Measurements from ENCODE around the gene OR2AK2. TPM values are rescaled to one million over a fixed set of nuclear protein-coding genes. Genes with fewer than 3 reads are reported as not detected.
A peak's percentile ranks its signal among the peaks of the same experiment; 100 is the strongest.
"Not testable (repeated sequence)": the region's sequence is repeated elsewhere in the genome, so short reads cannot be mapped to it uniquely, and the experiment has no call there.

OR2AK2 gene, protein sequence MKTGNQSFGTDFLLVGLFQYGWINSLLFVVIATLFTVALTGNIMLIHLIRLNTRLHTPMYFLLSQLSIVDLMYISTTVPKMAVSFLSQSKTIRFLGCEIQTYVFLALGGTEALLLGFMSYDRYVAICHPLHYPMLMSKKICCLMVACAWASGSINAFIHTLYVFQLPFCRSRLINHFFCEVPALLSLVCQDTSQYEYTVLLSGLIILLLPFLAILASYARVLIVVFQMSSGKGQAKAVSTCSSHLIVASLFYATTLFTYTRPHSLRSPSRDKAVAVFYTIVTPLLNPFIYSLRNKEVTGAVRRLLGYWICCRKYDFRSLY
- not detected in 2 replicates for total RNA-seq (2014; rRNA removed; shearing (Covaris generic); ENCODE audit: low replicate concordance)

DNA sequence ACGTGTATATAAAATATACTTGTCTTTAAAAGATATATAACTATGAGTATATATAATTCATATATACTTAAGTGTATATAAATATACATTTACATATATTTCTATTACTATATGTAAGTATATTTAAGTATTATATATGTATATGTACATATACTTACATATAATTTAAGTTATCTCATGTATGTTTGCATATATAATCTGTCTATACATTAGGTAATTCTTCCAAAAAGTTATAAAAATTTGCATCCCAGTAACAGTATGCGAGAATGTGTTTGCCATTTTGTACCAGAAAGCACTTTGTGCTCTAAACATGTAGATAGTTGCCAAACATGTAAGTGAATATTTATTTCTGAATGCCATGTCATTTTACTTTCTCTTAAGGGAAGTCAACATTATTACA lies at the start of gene OR2AK2:
Gene OR2AK2, plus strand, starts transcription at position 301 of the 400 bp plus-strand sequence. CDS start 144 bp downstream, outside the sequence.
- no peaks in the 10 kb centered on the region for H3K36me3 ChIP-seq
- DNase-seq: no peak
- H3K27me3 ChIP-seq: no peaks in the 10 kb centered on the region
- H3K9me3 ChIP-seq: no peaks in the 10 kb centered on the region
- no peak within 1 kb of the TSS for H3K4me3 ChIP-seq

DNA sequence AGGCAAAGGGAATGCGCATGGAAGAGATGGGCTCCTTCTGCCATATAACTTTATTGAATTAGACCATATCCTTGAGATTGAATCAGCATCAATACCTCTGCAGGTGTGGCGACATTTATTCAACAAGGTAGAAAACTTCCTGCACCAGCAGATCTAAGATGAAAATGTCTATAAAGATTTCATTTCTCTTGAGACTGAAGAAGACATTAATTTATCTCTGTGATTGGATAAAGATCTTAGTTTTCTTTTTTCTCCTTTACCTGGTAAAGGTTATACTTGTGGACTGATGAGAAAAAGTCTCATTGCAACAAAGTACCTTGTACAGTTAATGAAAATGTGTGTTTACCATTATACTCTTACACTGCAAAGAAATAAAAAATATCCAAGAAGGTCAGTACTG lies 45.1 kb upstream of the OR2AK2 start, which contains the start of gene OR2T8:
Gene OR2T8, plus strand, starts transcription at position 301 of the 400 bp plus-strand sequence. CDS start 766 bp downstream, outside the sequence.
- Histone ChIP-seq H3K4me3 (no peak within 1 kb of the TSS), H3K36me3 (no peaks in the 10 kb centered on the region), H3K27me3 (no peaks in the 10 kb centered on the region), H3K9me3 (no peaks in the 10 kb centered on the region)
- DNase-seq: no peak

DNA sequence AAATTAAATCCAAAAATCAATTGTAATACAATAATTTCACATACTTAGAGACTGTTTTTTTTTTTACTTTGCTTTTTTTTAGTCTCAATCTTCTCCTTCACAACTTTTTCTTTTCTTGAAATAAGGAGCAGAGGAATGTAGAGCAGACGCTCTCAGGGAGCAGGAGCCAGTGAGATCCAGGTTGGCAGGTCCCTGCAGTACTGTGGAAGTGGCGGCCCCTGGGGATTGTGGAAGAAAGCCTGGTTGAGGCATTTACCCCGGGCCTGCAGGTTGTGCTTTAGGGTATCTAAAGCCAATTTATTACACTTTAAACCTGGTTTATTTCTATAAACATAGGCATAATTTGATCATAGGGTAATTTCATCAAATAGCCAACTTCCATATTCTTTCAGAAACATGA lies 41.1 kb upstream of the OR2AK2 start:
- H3K27me3 ChIP-seq: no peaks in the 10 kb centered on the region
- H3K36me3 ChIP-seq: no peaks in the 10 kb centered on the region
- no peak overlapping the region for H3K4me3 ChIP-seq
- no peak for DNase-seq
- H3K9me3 ChIP-seq: no peaks in the 10 kb centered on the region

DNA sequence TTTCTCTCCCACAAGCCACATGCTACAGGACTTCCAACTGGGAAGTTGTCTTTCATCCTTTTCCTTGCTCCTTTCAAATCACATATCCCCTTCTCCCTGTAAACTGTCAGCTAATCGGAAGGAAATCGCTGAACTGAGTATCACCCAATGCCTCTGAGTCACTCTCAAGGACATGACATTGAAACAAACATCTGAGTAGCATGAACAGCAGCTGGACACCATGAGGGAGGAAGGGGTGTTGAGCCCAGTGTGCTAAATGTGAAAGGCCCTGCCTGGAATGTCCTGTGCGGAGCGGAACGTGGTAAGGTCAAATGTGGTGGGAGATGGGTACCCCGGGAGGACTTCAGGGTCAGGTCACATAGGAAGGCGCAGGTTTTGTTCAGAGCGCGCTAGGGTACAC lies 40.2 kb upstream of the OR2AK2 start, which contains the start of gene OR2AJ1:
Gene OR2AJ1, plus strand, starts transcription at position 22 of the 400 bp plus-strand sequence. CDS start 8,880 bp downstream, outside the sequence.
- Histone ChIP-seq H3K36me3 (no peaks in the 10 kb centered on the region), H3K27me3 (no peaks in the 10 kb centered on the region), H3K4me3 (no peak within 1 kb of the TSS), H3K9me3 (no peaks in the 10 kb centered on the region)
- DNase-seq: no peak

DNA sequence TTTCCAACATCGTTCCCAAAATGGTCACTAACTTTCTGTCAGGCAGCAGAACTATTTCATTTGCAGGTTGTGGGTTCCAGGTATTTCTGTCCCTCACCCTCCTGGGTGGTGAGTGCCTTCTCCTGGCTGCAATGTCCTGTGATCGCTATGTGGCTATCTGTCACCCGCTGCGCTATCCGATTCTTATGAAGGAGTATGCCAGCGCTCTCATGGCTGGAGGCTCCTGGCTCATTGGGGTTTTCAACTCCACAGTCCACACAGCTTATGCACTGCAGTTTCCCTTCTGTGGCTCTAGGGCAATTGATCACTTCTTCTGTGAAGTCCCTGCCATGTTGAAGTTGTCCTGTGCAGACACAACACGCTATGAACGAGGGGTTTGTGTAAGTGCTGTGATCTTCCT lies 31.0 kb upstream of the OR2AK2 start:
- no peak overlapping the region for H3K4me3 ChIP-seq
- H3K9me3 ChIP-seq: no peaks in the 10 kb centered on the region
- no peaks in the 10 kb centered on the region for H3K27me3 ChIP-seq
- H3K36me3 ChIP-seq: no peaks in the 10 kb centered on the region
- no peak for DNase-seq

DNA sequence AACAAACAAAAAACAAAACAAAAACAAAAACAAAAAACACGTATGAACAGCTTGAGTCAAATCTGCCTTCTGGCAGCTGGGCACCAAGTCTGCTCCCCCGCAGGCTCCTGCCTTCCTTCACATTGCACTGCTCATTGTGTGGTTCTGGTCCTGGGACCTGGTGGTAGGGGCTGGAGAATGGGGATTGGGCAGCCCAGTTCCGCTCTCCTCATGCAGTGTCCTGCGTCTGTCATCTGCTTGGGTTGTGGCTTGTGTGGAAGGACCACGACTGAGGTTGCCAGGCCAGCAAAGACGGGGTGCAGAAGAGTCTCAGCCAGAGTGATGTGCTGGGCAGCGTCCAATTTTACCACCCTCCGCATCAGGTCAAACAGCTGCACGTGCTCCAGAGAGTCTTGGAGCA lies 29.3 kb upstream of the OR2AK2 start:
- no peaks in the 10 kb centered on the region for H3K27me3 ChIP-seq

DNA sequence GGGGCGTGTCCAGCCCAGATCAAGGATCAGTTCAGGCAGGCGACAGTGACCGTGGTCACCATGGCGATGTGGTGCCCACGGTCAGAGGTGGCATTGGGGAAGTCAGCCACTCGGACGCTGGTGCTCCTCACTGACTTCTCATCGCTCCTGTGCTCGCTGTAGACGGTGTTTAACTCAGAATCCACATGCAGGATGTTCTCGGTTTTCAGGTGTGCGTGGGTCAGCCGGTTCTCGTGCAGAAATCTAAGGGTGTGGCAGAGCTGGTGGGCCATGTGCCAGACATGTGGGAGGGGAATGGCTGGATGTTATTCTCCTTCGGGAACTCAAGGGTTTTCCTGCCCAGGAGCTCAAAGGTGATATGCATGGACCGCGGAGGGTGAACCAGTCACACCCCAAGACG lies 28.6 kb upstream of the OR2AK2 start:
- H3K36me3 ChIP-seq: no peaks in the 10 kb centered on the region
- no peak overlapping the region for H3K4me3 ChIP-seq
- no peaks in the 10 kb centered on the region for H3K9me3 ChIP-seq
- DNase-seq: no peak
- H3K27me3 ChIP-seq: no peaks in the 10 kb centered on the region

More for the DNA sequence above, 29.3 kb upstream of the OR2AK2 start:
- no peak for DNase-seq
- Histone ChIP-seq H3K9me3 (no peaks in the 10 kb centered on the region), H3K4me3 (no peak overlapping the region), H3K36me3 (no peaks in the 10 kb centered on the region)

DNA sequence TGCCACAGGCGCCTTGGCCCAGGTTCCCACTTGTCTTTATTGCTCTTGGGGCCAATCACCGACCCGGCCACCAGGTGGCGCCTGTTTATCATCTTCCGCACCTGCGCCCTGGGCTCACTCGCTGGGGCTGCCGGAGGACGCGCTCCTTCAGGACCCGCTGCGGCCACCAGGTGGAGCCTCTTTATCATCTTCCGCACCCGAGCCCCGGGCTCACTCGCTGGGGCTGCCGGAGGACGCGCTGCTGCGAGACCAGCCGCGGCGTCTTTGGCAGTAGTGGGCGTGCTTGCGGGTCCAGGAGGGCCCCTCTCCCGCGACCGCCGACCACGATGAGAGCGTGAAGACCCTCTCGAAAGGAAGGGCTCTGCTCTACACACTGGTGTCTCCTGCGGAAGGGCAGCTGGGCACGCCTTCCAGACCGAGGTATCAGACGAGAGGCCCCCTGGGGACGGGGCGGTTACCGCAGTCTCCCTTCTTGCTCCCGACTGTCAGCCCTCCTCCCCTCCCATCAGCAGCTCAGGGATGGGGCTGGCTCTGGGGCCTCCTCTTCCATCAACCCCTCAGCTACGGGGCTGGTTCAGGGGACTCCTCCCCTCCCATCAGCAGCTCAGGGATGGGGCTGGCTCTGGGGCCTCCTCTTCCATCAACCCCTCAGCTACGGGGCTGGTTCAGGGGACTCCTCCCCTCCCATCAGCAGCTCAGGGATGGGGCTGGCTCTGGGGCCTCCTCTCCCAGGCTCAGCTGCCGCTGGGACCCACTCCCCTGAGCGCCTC lies 27.9 kb upstream of the OR2AK2 start:
- not testable (repeated sequence) for H3K9me3 ChIP-seq, H3K36me3 ChIP-seq, H3K27me3 ChIP-seq
- DNase-seq: peak; percentile 86
- H3K4me3 ChIP-seq: peak overlapping the region; percentile 55

DNA sequence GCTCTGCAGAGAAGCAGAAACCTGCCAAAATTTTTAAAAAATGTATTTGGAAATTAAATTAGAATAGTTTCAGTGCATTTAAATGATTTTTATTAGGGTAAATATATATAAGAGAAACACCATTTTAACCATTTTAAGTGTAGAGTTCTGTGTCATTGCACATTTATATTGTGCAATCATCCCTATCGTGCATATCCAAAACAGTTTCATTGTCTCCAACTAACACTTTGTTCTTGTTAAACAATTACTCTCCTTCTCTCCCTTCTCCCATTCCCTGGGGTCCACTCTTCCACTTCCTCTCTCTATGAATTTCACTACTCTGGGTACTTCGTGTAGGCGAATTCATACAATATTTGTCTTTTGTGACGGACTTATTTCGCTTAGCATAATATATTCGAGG lies 22.4 kb upstream of the OR2AK2 start:
- DNase-seq: no peak
- Histone ChIP-seq H3K36me3 (no peaks in the 10 kb centered on the region), H3K9me3 (no peaks in the 10 kb centered on the region), H3K4me3 (no peak overlapping the region), H3K27me3 (no peaks in the 10 kb centered on the region)

DNA sequence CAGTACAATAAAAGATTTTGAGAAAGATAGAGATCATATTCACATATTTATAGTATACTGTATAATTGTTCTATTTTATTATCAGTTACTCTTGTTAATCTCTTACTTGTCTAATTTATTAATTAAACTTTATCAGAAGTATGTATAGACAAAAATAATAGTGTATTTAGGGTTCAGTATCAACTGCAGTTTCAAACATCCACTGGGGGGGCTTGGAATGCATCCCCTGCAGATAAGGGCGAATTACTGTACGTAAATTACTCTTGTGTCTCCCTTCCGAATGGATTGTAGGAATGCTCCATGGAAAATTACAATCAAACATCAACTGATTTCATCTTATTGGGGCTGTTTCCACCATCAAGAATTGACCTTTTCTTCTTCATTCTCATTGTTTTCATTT lies 16.5 kb upstream of the OR2AK2 start, which contains the start of gene OR2L8:
Gene OR2L8, plus strand, starts transcription at position 301 of the 400 bp plus-strand sequence. Its CDS starts 0 bp downstream, at position 301.
- H3K9me3 ChIP-seq: no peaks in the 10 kb centered on the region
- H3K4me3 ChIP-seq: no peak within 1 kb of the TSS
- no peak for DNase-seq
- H3K36me3 ChIP-seq: no peaks in the 10 kb centered on the region
- no peaks in the 10 kb centered on the region for H3K27me3 ChIP-seq

DNA sequence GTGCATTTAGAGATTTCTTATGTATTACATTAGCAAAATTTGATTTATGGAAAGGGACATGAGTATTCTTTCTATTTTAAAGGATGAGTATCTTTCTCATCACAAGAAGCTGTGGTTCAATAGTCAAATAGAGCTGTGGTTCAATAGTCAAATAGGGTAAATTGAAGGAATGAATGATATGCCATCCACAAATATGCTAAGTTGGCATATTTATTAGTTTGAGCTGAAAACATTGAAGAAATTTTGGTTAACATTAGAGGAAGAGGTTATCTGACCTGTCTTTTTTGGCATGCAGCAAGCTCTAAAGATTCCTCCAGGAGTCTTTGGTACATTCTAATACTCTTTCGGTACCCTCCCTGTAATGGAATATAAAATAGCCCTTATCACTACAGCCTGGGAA lies 11.6 kb upstream of the OR2AK2 start:
- Histone ChIP-seq H3K9me3 (no peaks in the 10 kb centered on the region), H3K4me3 (no peak overlapping the region), H3K27me3 (no peaks in the 10 kb centered on the region), H3K36me3 (no peaks in the 10 kb centered on the region)
- no peak for DNase-seq

DNA sequence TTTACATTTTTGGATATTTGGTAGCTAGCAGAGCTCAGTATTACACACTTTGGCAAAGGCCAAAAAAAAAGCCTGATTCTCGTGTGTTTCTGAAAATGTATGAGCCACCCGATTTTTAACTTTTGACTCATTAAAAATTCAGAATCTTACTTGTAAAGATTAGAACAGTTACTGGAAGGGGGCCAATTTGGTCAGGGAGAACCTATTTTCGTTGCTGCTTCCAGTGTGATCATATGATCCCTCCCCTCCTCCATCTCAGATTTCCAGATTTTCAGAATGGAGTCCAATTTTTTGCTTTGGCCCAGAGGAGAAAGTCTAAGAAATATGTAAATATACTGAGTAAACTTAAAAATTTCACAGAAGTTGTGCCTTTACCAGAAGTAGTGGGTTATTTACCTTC lies 3.2 kb upstream of the OR2AK2 start:
- H3K4me3 ChIP-seq: no peak overlapping the region
- H3K36me3 ChIP-seq: no peaks in the 10 kb centered on the region
- DNase-seq: no peak
- H3K9me3 ChIP-seq: no peaks in the 10 kb centered on the region
- H3K27me3 ChIP-seq: no peaks in the 10 kb centered on the region

DNA sequence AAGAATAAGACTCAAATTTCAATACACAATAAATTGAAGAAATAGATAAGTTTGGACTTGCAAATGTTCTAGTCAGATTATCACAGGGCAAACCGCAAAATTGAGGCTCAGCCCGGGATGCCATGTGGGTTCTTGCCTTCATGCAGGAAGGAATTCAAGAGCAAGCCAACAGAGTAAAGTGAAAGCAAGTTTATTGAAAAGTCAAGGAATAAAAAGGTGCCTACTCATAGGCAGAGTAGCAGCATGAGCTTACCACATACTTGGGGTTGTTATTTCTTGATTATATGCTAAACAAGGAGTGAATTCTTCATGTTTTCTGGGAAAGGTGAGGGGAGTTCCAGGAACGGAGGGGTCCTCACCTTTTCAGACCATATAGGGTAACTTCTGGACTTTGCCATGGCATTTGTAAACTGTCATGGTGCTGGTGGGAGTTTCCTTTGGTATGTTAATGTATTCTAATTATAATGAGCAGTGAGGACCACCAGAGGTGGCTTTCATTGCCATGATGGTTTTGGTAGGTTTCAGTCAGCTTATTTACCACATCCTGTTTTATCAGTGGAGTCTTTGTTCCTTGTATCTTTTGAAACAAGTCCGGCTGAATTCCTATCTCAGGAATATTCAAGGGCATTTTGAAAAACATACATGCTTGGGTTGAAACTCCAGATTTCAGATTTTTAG lies 2.0 kb upstream of the OR2AK2 start:
- no peaks in the 10 kb centered on the region for H3K9me3 ChIP-seq
- no peaks in the 10 kb centered on the region for H3K36me3 ChIP-seq
- no peaks in the 10 kb centered on the region for H3K27me3 ChIP-seq
- peak; percentile 12 for DNase-seq
- H3K4me3 ChIP-seq: no peak overlapping the region

DNA sequence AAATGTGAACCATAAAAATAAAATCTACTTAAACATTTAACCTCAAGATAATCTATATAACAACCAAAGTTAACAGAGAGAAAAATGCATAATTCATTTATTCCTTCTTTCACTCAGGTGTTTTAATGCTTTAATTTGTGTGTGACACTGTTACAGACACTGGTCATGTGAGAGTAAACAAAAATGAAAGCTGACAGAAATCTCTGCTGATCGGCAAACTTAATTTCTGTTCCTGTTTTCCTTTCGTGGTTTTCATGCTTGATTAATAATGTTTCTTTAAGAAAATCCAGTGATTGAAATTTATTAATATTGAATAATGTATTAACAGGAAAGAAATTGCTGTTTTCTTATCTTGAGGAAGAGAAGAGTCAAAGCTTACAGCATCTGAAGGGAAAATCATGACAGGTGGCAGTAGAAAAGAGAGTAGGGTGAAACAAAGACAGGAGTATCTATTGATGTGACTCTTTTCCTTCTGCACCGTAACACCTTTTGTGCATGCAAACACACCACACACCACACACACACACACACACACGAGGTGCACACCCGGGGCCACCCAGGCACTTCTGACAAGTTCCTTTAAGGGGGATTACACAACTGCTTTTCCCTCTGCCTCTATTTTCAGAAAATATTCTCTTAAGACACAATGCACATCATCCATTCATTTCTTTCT lies 1.6 kb downstream of the OR2AK2 start:
- Histone ChIP-seq H3K9me3 (no peaks in the 10 kb centered on the region), H3K36me3 (no peaks in the 10 kb centered on the region), H3K27me3 (no peaks in the 10 kb centered on the region), H3K4me3 (0 out of 2 replicates have a peak overlapping the region, but pooled peaks have one; percentile 2)
- no peak for DNase-seq

DNA sequence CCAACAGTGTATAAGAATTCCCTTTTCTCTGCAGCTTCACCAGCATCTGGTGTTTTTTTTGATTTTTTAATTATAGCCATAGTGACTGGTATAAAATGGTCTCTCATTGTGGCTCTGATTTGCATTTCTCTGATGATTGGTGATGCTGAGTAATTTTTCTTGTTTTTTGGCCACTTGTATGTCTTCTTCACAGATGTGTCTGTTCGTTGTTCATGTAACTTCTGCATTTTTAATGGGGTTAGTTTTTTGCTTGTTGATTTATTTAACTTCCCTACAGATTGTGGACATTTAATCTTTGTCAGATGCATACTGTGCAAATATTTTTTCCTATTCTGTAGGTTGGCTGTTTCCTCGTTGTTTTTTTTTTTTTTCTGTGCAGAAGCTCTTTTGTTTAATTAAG lies 28.0 kb downstream of the OR2AK2 start:
- no peaks in the 10 kb centered on the region for H3K36me3 ChIP-seq
- no peaks in the 10 kb centered on the region for H3K27me3 ChIP-seq
- H3K9me3 ChIP-seq: no peaks in the 10 kb centered on the region
- DNase-seq: no peak
- no peak overlapping the region for H3K4me3 ChIP-seq

DNA sequence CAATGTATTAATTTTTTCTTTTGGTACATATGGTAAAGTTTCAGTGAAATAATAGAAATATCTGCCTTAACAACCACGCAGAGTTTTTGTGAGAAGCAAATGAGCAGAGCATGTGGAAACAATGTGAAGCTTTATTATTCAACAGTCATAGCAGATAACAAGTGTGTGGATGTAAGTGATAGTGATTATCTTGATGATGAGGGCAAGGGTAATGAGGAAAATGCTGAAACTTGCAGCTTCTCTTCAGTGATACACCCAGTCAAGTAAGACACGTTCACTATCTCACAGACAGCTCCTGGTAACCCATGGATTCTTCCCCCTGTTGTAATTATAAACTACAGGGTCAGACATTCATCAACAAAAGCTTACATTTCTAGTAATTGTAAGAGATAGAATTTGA lies 33.8 kb downstream of the OR2AK2 start:
- H3K9me3 ChIP-seq: no peaks in the 10 kb centered on the region
- no peak overlapping the region for H3K4me3 ChIP-seq
- H3K36me3 ChIP-seq: no peaks in the 10 kb centered on the region
- no peaks in the 10 kb centered on the region for H3K27me3 ChIP-seq
- no peak for DNase-seq

All from MG63 (cell line).